Gastroesophageal sphincter (tissue), 4 donors: ENCODE results near the gene IQGAP1. TPM values are rescaled to one million over a fixed set of nuclear protein-coding genes. Genes with fewer than 3 reads are reported as not detected.
"Not testable (repeated sequence)": the region's sequence is repeated elsewhere in the genome, so short reads cannot be mapped to it uniquely, and the experiment has no call there.

Experiments
- ATAC-seq: fragments of 150-250 bp; one replicate; pipeline ENCODE4 v1.9.1; 2016; ENCODE audit warnings: mild to moderate bottlenecking, moderate library complexity
- H3K27ac ChIP-seq, 4 donors: fragments of 200-600 bp; sonication (generic) in 3 of 4; 1 replicate in 3 of 4; 2 replicates in 1 of 4; pipeline ENCODE4 v1.5.1; 2016 to 2019
- H3K27me3 ChIP-seq: fragments of 200-600 bp; sonication (generic); one replicate; pipeline ENCODE4 v1.5.1; 2019
- H3K36me3 ChIP-seq, 2 donors: fragments of 200-600 bp; sonication (generic); one replicate each; pipeline ENCODE4 v1.5.1; 2019; ENCODE audit warnings: control low read depth in 1 of 2
- H3K4me1 ChIP-seq, 3 donors: fragments of 200-600 bp; sonication (generic); 1 replicate in 2 of 3; 2 replicates in 1 of 3; pipeline ENCODE4 v1.5.1; 2016 to 2019; ENCODE audit warnings: control low read depth in 2 of 3
- H3K4me3 ChIP-seq, 2 donors: fragments of 200-600 bp; sonication (generic); one replicate each; pipeline ENCODE4 v1.5.1; 2019; ENCODE audit warnings: mild to moderate bottlenecking in 1 of 2, moderate library complexity in 1 of 2
- H3K9me3 ChIP-seq, 3 donors: fragments of 200-600 bp; sonication (generic); one replicate each; pipeline ENCODE4 v1.5.1; 2017 to 2019; ENCODE audit warnings: control low read depth in 2 of 3
- EP300 ChIP-seq: sonication (generic); formaldehyde crosslinking; IDR thresholded peaks from one replicate; pipeline ENCODE4 v1.6.1; 2017; ENCODE audit warnings: antibody characterized with exemption, mild to moderate bottlenecking
- POLR2A ChIP-seq, 2 donors: fragments of 450-650 bp; IDR thresholded peaks; one replicate each; pipeline ENCODE4 v1.6.1; 2017; ENCODE audit warnings: antibody characterized with exemption in 2 of 2, mild to moderate bottlenecking in 2 of 2, moderate library complexity in 1 of 2
- POLR2AphosphoS5 ChIP-seq: sonication (generic); formaldehyde crosslinking; IDR thresholded peaks from one replicate; pipeline ENCODE4 v1.6.1; 2017; ENCODE audit warnings: antibody characterized with exemption
- WGBS, 2 donors: methylation state at CpG; one replicate each; pipeline ENCODE4 v1.1.5; 2018; ENCODE audit warnings: low coverage in 1 of 2; 5-methylcytosine and 5-hydroxymethylcytosine counted together
- total RNA-seq, 4 donors: library from RNA; depleted of rRNA; stranded (reverse); fragments of >200 nt; gene quantifications; one replicate each; pipeline ENCODE4 v1.1.0, GENCODE V29; 2016
- TF ChIP-seq, protein P1 (sequence below), 4 experiments: fragments of 200-600 bp in 2 of 4; fragments of 450-650 bp in 2 of 4; sonication (generic) in 1 of 4; IDR thresholded peaks; one replicate each; pipeline ENCODE4 v1.5.1; 2017 to 2019; ENCODE audit warnings: antibody characterized with exemption in 4 of 4, mild to moderate bottlenecking in 2 of 4, moderate library complexity in 2 of 4

Gene IQGAP1
- total RNA-seq, 4 donors from 2014 or later, result 210 to 360 (median 245) TPM

DNA sequence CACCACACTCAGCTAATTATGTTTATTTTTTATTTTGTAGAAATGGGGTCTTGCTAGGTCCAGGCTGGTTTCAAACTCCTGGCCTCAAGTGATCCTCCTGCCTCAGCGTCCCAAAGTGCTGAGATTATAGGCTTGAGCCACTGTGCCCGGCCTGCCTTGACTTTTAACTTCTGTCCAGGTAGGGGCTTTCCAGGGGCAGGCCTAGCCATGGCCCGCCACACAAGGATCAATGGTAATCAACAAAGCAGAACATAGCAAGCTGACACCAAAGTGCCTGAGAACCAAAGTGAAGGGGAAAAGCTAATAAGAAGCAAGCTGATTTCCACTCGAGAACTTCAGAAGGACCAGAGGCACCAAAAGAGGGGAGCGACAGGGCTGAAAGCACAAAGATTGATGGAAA is 132.3 kb downstream of the IQGAP1 start:
- 85% methylated on average over 4 of the region's 5 CpGs; no CpG with 5 or more reads in 1 of the 2 donors for WGBS, 2 donors
- Histone ChIP-seq H3K27me3 (no peaks in the 10 kb centered on the region), H3K9me3 (no peaks in the 10 kb centered on the region), H3K27ac (no peak overlapping the region), H3K4me3 (no peak overlapping the region), H3K36me3 (no peaks in the 10 kb centered on the region), H3K4me1 (no peaks in the 10 kb centered on the region)
- ATAC-seq, result no peak
- TF ChIP-seq EP300 (no peak), POLR2AphosphoS5 (no peak), POLR2A (IDR thresholded peaks at IDR 0.05) (no peak)
- TF ChIP-seq, protein P1, sequence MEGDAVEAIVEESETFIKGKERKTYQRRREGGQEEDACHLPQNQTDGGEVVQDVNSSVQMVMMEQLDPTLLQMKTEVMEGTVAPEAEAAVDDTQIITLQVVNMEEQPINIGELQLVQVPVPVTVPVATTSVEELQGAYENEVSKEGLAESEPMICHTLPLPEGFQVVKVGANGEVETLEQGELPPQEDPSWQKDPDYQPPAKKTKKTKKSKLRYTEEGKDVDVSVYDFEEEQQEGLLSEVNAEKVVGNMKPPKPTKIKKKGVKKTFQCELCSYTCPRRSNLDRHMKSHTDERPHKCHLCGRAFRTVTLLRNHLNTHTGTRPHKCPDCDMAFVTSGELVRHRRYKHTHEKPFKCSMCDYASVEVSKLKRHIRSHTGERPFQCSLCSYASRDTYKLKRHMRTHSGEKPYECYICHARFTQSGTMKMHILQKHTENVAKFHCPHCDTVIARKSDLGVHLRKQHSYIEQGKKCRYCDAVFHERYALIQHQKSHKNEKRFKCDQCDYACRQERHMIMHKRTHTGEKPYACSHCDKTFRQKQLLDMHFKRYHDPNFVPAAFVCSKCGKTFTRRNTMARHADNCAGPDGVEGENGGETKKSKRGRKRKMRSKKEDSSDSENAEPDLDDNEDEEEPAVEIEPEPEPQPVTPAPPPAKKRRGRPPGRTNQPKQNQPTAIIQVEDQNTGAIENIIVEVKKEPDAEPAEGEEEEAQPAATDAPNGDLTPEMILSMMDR (IDR thresholded peaks at IDR 0.05), result no peak

DNA sequence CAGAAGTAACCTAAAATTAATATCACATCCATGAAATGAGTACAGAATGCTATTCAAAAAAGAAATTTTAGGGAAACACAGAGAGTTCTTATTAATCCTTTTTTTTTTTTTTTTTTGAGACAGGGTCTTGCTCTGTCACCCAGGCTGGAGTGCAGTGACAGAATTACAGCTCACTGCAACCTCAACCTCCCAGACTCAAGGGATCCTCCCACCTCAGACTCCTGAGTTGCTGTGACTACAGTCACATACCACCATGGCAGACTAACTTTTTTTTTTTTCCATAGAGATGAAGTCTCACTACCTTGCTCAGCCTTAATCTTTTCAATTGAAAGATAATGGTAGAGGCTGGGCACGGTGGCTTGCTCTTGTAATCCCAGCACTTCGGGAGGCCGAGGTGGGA is 135.3 kb downstream of the IQGAP1 start:
- WGBS, 2 donors, result 83 to 94% methylated on average over 1 to 3 of the region's 3 CpGs
- Histone ChIP-seq H3K27ac (no peak overlapping the region), H3K27me3 (no peaks in the 10 kb centered on the region)

DNA sequence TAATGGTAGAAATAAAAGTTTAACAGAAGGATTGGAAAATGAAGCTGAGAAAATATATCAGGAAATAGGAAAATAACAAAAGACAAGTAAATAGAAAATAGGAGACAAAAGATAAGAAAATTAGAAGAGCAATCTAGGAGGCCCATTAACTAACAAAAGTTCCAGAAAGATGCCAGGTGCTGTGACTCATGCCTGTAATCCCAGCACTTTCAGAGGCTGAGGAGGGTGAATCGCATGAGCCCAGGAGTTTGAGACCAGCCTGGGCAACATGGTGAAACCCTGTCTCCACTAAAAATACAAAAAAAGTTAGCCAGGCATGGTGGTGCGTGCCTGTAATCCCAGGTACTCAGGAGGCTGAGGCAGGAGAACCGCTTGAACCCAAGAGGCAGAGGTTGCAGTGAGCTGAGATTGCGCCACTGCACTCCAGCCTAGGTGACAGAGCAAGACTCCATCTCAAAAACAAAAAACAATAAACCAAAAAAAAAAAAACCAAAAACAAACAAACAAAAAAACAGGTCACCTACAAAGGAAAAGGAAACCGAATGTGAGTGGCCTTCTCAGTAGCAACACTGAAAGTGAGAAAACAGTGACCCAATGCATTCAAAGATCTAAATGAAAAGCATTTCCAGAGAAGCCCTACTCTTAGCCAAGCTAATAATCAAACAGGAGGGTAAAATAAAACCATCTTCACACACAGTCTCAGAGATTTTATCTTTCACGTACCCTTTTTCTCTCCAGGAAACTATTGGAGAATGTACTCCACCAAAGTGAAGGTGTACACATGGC is 136.2 kb downstream of the IQGAP1 start:
- WGBS, 2 donors, result 91 to 100% methylated on average over 2 to 6 of the region's 6 CpGs
- not testable (repeated sequence) for H3K9me3 ChIP-seq, H3K27me3 ChIP-seq, H3K36me3 ChIP-seq, ATAC-seq, H3K27ac ChIP-seq, H3K4me3 ChIP-seq, H3K4me1 ChIP-seq

More for the DNA sequence above, 135.3 kb downstream of the IQGAP1 start:
- Histone ChIP-seq H3K36me3 (no peaks in the 10 kb centered on the region), H3K4me1 (no peaks in the 10 kb centered on the region), H3K4me3 (no peak overlapping the region), H3K9me3 (no peaks in the 10 kb centered on the region)
- TF ChIP-seq, protein P1 (IDR thresholded peaks at IDR 0.05), result no peak
- TF ChIP-seq POLR2AphosphoS5 (no peak), EP300 (no peak), POLR2A (IDR thresholded peaks at IDR 0.05) (no peak)
- ATAC-seq, result no peak

DNA sequence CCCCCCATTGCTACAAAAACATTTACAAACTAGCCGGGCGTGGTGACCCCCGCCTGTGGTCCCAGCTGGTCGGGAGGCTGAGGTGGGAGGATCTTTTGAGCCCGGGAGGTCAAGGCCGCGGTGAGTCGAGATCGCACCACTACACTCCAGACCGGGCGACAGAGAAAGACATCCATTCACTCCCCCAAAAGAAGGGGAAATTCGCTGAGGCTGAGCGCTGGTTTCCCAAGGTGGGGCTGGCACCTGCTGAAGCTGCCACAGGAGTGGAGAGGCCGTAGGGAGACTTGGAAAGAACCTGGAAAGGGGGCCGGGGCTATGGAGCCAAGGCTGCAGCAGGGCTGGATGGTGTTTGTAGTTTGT is 140.9 kb downstream of the IQGAP1 start:
- no peak for ATAC-seq
- 24 to 74% methylated on average over 4 to 5 of the region's 15 CpGs for WGBS, 2 donors

DNA sequence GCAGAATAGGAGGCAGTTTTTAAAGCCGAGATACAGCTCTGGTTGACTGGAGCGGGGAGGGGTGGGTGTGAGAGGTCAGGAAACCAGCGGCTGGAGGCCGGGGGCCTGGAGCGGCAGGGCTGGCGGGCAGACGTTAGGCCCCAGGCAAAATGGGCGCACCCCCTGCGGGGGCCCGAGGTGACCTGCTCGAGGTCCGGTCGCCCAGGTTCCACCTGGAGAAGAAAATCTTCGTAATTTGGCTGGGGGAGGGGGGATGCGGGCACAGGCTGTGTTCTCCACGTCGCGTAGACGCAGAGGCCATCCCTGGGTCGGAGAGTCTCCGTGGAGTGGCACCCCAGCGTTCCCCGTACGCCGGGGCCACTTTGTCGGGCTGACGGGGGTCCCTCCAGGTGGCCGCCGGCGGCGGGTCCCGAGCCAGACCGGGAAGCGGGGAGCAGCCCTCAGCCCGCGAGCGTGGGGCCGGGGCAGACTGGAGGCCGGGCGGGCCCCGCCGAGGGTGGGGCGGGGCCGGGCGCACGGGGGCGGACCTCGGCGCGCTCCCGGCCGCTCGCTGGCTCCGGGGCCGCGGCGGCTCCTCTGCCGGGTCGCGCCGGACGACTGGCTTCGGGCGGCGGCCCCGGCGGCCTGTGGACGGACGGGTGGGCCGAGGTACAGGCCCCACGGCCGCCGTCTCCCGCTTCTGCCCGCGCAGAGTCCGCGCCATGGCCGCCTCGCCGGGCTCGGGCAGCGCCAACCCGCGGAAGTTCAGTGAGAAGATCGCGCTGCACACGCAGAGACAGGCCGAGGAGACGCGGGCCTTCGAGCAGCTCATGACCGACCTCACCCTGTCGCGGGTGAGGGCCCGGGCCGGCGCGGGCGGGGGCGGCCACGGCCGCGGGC is 141.6 kb downstream of the IQGAP1 start, which contains the start of gene CRTC3:
Gene CRTC3, plus strand, starts transcription at position 553 of the 879 bp plus-strand sequence. Its CDS starts 149 bp downstream, at position 702.
- Histone ChIP-seq H3K9me3 (no peaks in the 10 kb centered on the region), H3K27me3 (no peaks in the 10 kb centered on the region), H3K36me3 (no peaks in the 10 kb centered on the region), H3K4me1 (peaks cover 0 to 46% (median 14%) of the 10 kb centered on the region in 3 donors), H3K4me3 (peak within 1 kb of the TSS; percentile 77 to 88), H3K27ac (peak within 1 kb of the TSS; percentile 84 to 97 (median 93))
- WGBS, 2 donors, result 0% methylated on average over 1 of the region's 104 CpGs; no CpG with 5 or more reads in 1 of the 2 donors
- peak; percentile 92 for ATAC-seq
- TF ChIP-seq POLR2A (IDR thresholded peaks at IDR 0.05), result peak; percentile 80 to 87
- peak; percentile 3 for TF ChIP-seq POLR2AphosphoS5
- TF ChIP-seq EP300, result no peak
- TF ChIP-seq, protein P1 (IDR thresholded peaks at IDR 0.05), result peak in 1 of 4 experiments; percentile 5

More for the DNA sequence above, 140.9 kb downstream of the IQGAP1 start:
- H3K27ac ChIP-seq, result peak overlapping the region; percentile 84 to 97 (median 93)
- no peaks in the 10 kb centered on the region for H3K9me3 ChIP-seq
- peaks cover 0 to 40% (median 14%) of the 10 kb centered on the region in 3 donors for H3K4me1 ChIP-seq
- TF ChIP-seq POLR2A (IDR thresholded peaks at IDR 0.05) (no peak), EP300 (no peak), POLR2AphosphoS5 (no peak)
- TF ChIP-seq, protein P1 (IDR thresholded peaks at IDR 0.05), result no peak
- no peaks in the 10 kb centered on the region for H3K27me3 ChIP-seq
- H3K4me3 ChIP-seq, result peak overlapping the region; percentile 77 to 88
- no peaks in the 10 kb centered on the region for H3K36me3 ChIP-seq
